GM20000 (cell line): ENCODE measurements around the gene CD84.

Experiments
- DNase-seq: peaks from one replicate; pipeline ENCODE4 v3.0.0; 2012; ENCODE audit warnings: low spot score
- TF ChIP-seq, protein P1 (sequence below): IDR thresholded peaks from 2 replicates; pipeline ENCODE4 v1.5.1; 2012; ENCODE audit warnings: mild to moderate bottlenecking, control low read depth; ENCODE audit errors: extremely low read depth, missing control alignments

The CD84 gene

DNA sequence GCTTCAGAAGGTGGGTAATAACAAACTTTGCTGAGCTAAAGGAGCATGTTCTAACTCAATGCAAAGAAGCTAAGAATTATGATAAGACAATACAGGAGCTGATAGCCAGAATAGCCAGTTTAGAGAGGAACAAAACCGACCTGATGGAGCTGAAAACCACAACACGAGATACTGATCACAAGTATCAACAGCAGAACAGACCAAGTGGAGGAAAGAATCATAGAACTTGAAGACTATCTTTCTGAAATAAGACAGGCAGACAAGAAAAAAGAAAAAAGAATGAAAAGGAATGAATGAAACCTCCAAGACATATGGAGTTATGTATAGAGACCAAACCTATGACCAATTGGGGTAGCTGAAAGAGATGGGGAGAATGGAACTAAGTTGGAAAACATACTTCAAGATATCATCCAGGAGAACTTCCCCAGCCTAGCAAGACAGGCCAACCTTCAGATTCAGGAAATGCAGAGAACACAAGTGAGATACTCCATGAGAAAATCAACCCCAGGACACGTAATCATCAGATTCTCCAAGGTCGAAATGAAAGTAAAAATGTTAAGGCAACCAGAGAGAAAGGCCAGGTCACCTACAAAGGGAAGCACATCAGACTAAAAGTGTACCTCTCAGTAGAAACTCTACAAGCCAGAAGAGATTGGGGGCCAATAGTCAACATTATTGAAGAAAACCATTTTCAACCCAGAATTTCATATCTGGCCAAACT is 20.5 kb downstream of the CD84 start:
- DNase-seq, result no peak
- TF ChIP-seq, protein P1, sequence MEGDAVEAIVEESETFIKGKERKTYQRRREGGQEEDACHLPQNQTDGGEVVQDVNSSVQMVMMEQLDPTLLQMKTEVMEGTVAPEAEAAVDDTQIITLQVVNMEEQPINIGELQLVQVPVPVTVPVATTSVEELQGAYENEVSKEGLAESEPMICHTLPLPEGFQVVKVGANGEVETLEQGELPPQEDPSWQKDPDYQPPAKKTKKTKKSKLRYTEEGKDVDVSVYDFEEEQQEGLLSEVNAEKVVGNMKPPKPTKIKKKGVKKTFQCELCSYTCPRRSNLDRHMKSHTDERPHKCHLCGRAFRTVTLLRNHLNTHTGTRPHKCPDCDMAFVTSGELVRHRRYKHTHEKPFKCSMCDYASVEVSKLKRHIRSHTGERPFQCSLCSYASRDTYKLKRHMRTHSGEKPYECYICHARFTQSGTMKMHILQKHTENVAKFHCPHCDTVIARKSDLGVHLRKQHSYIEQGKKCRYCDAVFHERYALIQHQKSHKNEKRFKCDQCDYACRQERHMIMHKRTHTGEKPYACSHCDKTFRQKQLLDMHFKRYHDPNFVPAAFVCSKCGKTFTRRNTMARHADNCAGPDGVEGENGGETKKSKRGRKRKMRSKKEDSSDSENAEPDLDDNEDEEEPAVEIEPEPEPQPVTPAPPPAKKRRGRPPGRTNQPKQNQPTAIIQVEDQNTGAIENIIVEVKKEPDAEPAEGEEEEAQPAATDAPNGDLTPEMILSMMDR, result no peak

DNA sequence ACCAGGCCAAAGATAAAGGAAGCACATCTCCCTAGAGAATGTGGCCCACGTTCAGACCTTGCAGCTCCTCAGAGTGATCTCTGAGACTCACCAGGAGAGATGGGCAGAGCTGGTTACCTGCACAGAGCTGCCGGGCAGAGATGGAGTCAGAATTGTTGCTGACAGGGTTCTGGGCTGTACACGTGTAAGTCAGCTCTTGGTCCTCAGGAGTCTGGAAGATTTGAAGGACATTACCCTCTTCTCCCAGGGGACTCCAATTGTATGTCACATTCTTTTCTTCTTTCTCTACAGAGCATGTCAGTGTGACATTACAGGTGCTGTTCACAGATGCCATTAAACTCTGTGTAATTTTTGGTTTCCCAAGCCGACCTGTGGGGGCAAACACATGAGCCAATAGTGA is 25.5 kb downstream of the CD84 start:
- TF ChIP-seq, protein P1, result no peak
- no peak for DNase-seq

DNA sequence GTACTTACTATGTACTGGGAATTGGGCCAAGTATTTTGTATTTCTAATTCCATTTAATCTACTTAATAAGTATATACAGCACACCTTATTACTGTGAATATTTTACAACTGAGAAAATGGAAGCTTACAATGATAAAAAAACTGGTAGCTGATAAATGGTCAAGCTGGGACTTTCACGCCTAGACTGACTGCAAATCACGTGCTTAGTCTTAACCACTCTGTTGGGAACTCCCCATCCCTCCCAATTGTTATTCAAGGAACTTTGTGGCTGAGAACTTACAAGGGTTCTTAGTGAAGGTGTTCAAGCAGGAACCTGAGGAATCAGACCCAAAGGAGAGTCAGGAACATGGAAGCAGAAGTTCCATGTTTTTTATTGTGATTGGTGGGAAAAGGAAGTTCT is 26.9 kb downstream of the CD84 start:
- TF ChIP-seq, protein P1, result no peak
- DNase-seq, result no peak

DNA sequence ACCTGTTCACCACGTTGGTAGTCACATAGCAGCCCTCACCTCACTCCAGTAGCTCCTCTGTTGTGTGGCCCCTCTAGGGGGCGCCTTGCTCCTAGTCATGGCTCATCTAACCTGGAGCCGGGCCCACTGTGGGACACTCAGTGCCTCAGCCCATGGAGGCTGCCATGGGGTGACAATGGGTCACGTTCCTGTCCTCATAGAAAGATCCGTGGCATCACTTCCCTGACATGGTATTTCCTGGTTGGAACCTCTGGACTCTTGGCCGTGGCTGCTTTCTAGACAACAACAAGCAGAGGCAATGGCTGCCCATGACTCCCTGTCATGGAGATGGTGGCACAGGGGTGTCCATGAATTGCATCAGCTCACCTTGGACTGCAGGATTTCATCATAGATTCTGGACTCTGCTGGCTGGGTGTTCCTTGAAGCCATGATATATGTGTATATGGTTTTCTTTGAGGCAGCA is 28.7 kb downstream of the CD84 start:
- TF ChIP-seq, protein P1, result peak; percentile 44
- no peak for DNase-seq

DNA sequence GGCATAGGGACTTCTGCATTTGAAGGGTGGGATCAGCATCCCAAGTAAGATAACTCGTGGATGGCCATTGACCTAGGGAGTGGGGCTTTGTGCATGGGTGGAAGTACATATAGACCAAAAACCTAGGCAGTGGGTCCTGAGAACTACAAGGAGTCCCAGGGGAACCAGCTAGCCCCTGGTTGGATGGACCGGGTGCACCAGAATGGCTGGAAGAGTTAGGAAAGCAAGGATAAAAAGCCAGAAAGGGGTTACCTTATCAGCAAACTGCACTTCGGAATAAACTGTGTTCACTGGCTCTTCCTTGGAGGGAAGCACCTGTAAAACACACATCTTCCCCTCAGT is 29.7 kb downstream of the CD84 start:
- DNase-seq, result no peak
- TF ChIP-seq, protein P1, result no peak

DNA sequence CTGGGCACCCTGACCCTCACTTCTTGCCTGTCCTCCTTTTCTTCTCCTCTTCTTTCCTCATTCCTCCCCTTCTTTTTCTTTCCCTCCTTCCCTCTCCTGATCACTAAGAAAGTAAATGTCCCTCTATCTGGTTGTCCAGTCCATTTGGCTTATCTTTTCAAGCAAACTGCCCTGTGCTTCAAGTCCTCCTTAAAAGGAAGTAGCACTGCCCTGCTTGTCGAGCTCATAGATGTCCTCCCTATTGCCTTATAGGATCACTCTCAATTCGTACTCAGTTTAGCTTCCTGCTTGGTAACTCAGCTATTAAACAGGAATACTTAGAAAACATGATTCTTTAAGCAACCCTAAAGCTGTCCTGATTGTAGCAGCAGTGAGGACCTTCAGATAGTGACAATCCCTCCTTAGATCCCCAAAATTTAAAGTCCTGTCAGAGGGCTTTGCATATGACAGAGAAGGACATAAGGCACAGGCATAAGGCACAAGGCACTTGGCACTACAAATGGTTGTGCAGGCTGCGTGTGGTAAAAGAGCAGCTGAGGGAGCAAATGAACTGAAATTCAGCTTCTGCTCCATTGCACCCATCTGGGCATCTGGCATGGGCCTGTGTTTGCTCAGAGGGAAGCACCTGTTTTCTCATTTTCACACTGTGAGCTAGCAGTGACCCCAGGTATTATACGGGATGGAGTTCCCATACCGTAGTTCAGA is 30.2 kb downstream of the CD84 start:
- DNase-seq, result no peak
- TF ChIP-seq, protein P1, result no peak

DNA sequence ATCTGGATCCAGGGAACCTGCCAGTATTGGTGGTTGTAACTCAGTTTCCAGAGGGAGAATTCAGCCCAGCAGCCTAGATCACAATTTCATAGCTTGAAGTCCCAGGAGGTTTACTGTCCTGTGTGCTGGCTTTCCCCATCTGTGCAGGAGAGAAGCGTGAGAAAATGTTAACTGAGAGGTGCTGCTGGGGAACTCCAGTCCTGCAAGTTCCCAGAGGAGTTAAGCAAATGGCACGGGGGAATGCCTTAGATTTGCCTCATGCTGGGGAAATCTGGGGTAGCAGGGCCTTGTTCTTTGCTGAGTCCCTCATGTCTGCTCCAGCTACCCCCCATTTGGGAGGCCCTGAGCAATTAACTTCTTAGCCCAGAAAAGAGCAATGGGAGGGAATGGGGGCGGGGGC is 31.1 kb downstream of the CD84 start:
- peak; percentile 74 for DNase-seq
- TF ChIP-seq, protein P1, result no peak
